Loucy (cell line): Measurements from ENCODE around the gene CLEC16A.

ENCODE experiments used
- H2AFZ ChIP-seq: fragments of 200-600 bp; sonication (generic); 2 replicates; pipeline ENCODE4 v1.6.0; 2016; ENCODE audit warnings: antibody characterized with exemption, mild to moderate bottlenecking, low read length, moderate library complexity
- H3F3A ChIP-seq: fragments of 200-600 bp; 2 replicates; pipeline ENCODE4 v1.6.0; 2016; ENCODE audit warnings: antibody characterized with exemption, low read depth, mild to moderate bottlenecking
- H3K27me3 ChIP-seq: fragments of 200-600 bp; sonication (generic); 2 replicates; pipeline ENCODE4 v1.6.1; 2014; ENCODE audit warnings: low read length, mild to moderate bottlenecking; ENCODE audit not compliant: insufficient read depth, poor library complexity, severe bottlenecking
- H3K36me3 ChIP-seq: fragments of 200-600 bp; sonication (generic); 2 replicates; pipeline ENCODE4 v1.6.1; 2016; ENCODE audit warnings: low read length; ENCODE audit not compliant: insufficient read depth
- H3K4me1 ChIP-seq: fragments of 200-600 bp; sonication (generic); 2 replicates; pipeline ENCODE4 v1.5.1; 2014; ENCODE audit warnings: low read length, mild to moderate bottlenecking; ENCODE audit not compliant: insufficient read depth, poor library complexity, severe bottlenecking
- H3K4me2 ChIP-seq: fragments of 200-600 bp; sonication (generic); 2 replicates; pipeline ENCODE4 v1.6.0; 2014; ENCODE audit warnings: antibody characterized with exemption, low read length, low read depth, mild to moderate bottlenecking; ENCODE audit not compliant: poor library complexity, severe bottlenecking
- H3K4me3 ChIP-seq: fragments of 200-600 bp; sonication (generic); 2 replicates; pipeline ENCODE4 v1.5.1; 2014; ENCODE audit warnings: low read length, mild to moderate bottlenecking, mixed read lengths; ENCODE audit not compliant: poor library complexity, severe bottlenecking
- H3K79me2 ChIP-seq: fragments of 200-600 bp; sonication (generic); 2 replicates; pipeline ENCODE4 v1.6.1; 2014; ENCODE audit warnings: low read length; ENCODE audit not compliant: insufficient read depth
- H3K9ac ChIP-seq: fragments of 200-600 bp; sonication (generic); 2 replicates; pipeline ENCODE4 v1.6.0; 2014; ENCODE audit warnings: mild to moderate bottlenecking, low read depth, low read length, moderate library complexity; ENCODE audit not compliant: poor library complexity, severe bottlenecking
- H3K9me2 ChIP-seq: fragments of 200-600 bp; sonication (generic); replicated peaks from 2 replicates; pipeline ENCODE4 v1.6.1; 2016; ENCODE audit warnings: low read depth, low read length, mixed read lengths
- H3K9me3 ChIP-seq: fragments of 200-600 bp; sonication (generic); 2 replicates; pipeline ENCODE4 v1.6.1; 2014; ENCODE audit warnings: mild to moderate bottlenecking, antibody characterized with exemption, low read length, low read depth; ENCODE audit not compliant: insufficient read depth
- H4K20me1 ChIP-seq: fragments of 200-600 bp; sonication (generic); 2 replicates; pipeline ENCODE4 v1.6.0; 2014; ENCODE audit warnings: antibody characterized with exemption, low read length, mild to moderate bottlenecking; ENCODE audit not compliant: insufficient read depth, poor library complexity, severe bottlenecking
- CTCF ChIP-seq: fragments of 200-600 bp; sonication (generic); conservative IDR thresholded peaks from 2 replicates; pipeline ENCODE4 v1.5.1; 2014; ENCODE audit warnings: mild to moderate bottlenecking, antibody characterized with exemption, low read length
- EZH2phosphoT487 ChIP-seq: fragments of 200-600 bp; IDR thresholded peaks from 2 replicates; pipeline ENCODE4 v1.6.1; 2018; ENCODE audit warnings: antibody characterized with exemption, mild to moderate bottlenecking, moderate library complexity, borderline replicate concordance

CLEC16A gene

GRCh38 chr16:11006656-11007055 is 62.3 kb downstream of the CLEC16A start:
- H3K4me2 ChIP-seq = no peak overlapping the region
- H3K9ac ChIP-seq = no peak overlapping the region
- no peaks in the 10 kb centered on the region for H3K4me1 ChIP-seq
- TF ChIP-seq EZH2phosphoT487 (no peak), CTCF (no peak)
- H3K4me3 ChIP-seq = no peak overlapping the region
- H3K9me2 ChIP-seq = no peaks in the 10 kb centered on the region
- no peaks in the 10 kb centered on the region for H3K79me2 ChIP-seq
- no peaks in the 10 kb centered on the region for H3F3A ChIP-seq
- no peaks in the 10 kb centered on the region for H3K27me3 ChIP-seq
- H3K9me3 ChIP-seq = no peaks in the 10 kb centered on the region
- no peaks in the 10 kb centered on the region for H4K20me1 ChIP-seq
- H2AFZ ChIP-seq = no peak overlapping the region
- no peaks in the 10 kb centered on the region; the same call in 1 of the 2 replicates for H3K36me3 ChIP-seq

GRCh38 chr16:11007714-11008280 is 63.4 kb downstream of the CLEC16A start:
- H3K27me3 ChIP-seq = no peaks in the 10 kb centered on the region
- H3K4me3 ChIP-seq = no peak overlapping the region
- H2AFZ ChIP-seq = no peak overlapping the region
- no peaks in the 10 kb centered on the region for H3K9me2 ChIP-seq
- no peak overlapping the region for H3K9ac ChIP-seq
- H3K79me2 ChIP-seq = no peaks in the 10 kb centered on the region
- TF ChIP-seq EZH2phosphoT487 = no peak
- H3F3A ChIP-seq = no peaks in the 10 kb centered on the region
- H4K20me1 ChIP-seq = no peaks in the 10 kb centered on the region
- H3K36me3 ChIP-seq = no peaks in the 10 kb centered on the region; the same call in 1 of the 2 replicates
- H3K4me2 ChIP-seq = no peak overlapping the region
- H3K4me1 ChIP-seq = no peaks in the 10 kb centered on the region
- no peaks in the 10 kb centered on the region for H3K9me3 ChIP-seq

- no peaks in the 10 kb centered on the region; the same call in 1 of the 2 replicates for H3K36me3 ChIP-seq
- H3K79me2 ChIP-seq = no peaks in the 10 kb centered on the region
- H3K4me1 ChIP-seq = no peaks in the 10 kb centered on the region
- H2AFZ ChIP-seq = no peak overlapping the region
- no peak overlapping the region for H3K9ac ChIP-seq
- H3F3A ChIP-seq = no peaks in the 10 kb centered on the region
- no peak for TF ChIP-seq EZH2phosphoT487
- TF ChIP-seq CTCF = no peak
- no peaks in the 10 kb centered on the region for H3K9me2 ChIP-seq
- no peak overlapping the region for H3K4me3 ChIP-seq
- no peaks in the 10 kb centered on the region for H3K9me3 ChIP-seq
- no peaks in the 10 kb centered on the region for H3K27me3 ChIP-seq
- no peaks in the 10 kb centered on the region for H4K20me1 ChIP-seq
- H3K4me2 ChIP-seq = no peak overlapping the region
These were observed 64.8 kb downstream of the CLEC16A start for GRCh38 chr16:11009027-11009755.
